ENCODE measurements around the gene ETV3. TPM values are rescaled to one million over a fixed set of nuclear protein-coding genes. Genes with fewer than 3 reads are reported as not detected.

ETV3 gene
- total RNA-seq, 1 donor from 2014 or later: 41.0 TPM

GRCh38 chr1:157080714-157081113, 57.5 kb downstream of the ETV3 start:
- H3K4me3 Mint-ChIP-seq: no peak overlapping the region
- no peak for TF ChIP-seq CTCF (conservative IDR thresholded peaks at IDR 0.05)
- no peaks in the 10 kb centered on the region for H3K36me3 Mint-ChIP-seq
- H3K27ac Mint-ChIP-seq: no peak overlapping the region
- H3K4me1 Mint-ChIP-seq (ENCODE audit: unreplicated experiment): no peaks in the 10 kb centered on the region
- no peaks in the 10 kb centered on the region for H3K9me3 Mint-ChIP-seq
- no peak for DNase-seq (ENCODE audit: extremely low spot score, unreplicated experiment)
- H3K27me3 Mint-ChIP-seq: peaks cover 3% of the 10 kb centered on the region

GRCh38 chr1:157077394-157077793, 60.8 kb downstream of the ETV3 start:
- no peak for TF ChIP-seq CTCF (conservative IDR thresholded peaks at IDR 0.05)
- Mint-ChIP-seq H3K36me3 (no peaks in the 10 kb centered on the region), H3K4me3 (no peak overlapping the region), H3K4me1 (ENCODE audit: unreplicated experiment) (no peaks in the 10 kb centered on the region), H3K27me3 (peaks cover 9% of the 10 kb centered on the region), H3K27ac (no peak overlapping the region), H3K9me3 (no peaks in the 10 kb centered on the region)
- no peak for DNase-seq (ENCODE audit: extremely low spot score, unreplicated experiment)

DNA sequence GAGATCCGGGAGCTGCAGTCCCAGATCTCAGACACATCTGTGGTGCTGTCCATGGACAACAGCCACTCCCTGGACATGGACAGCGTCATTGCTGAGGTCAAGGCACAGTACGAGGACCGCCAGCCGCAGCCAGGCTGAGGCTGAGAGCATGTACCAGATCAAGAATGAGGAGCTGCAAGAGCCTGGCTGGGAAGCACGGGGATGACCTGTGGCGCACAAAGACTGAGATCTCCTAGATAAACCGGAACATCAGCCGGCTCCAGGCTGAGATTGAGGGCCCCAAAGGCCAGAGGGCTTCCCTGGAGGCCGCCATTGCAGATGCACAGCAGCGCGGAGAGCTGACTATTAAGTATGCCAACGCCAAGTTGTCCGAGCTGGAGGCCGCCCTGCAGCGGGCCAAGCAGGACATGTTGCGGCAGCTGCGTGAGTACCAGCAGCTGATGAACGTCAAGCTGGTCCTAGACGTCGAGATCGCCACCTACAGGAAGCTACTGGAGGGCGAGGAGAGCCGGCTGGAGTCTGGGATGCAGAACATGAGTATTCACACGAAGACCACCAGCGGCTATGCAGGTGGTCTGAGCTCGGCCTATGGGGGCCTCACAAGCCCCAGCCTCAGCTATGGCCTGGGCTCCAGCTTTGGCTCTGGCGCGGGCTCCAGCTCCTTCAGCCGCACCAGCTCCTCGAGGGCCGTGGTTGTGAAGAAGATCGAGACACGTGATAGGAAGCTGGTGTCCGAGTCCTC, 64.1 kb downstream of the ETV3 start:
- Mint-ChIP-seq H3K9me3 (no peaks in the 10 kb centered on the region), H3K27me3 (peaks cover 11% of the 10 kb centered on the region), H3K4me3 (peak overlapping the region; percentile 35), H3K27ac (no peak overlapping the region), H3K36me3 (no peaks in the 10 kb centered on the region), H3K4me1 (ENCODE audit: unreplicated experiment) (no peaks in the 10 kb centered on the region)
- TF ChIP-seq CTCF (conservative IDR thresholded peaks at IDR 0.05): peak; percentile 75
- no peak for DNase-seq (ENCODE audit: extremely low spot score, unreplicated experiment)

Other genes with a start within 250 kb of the ETV3 start
- 0.14 and 11.7 TPM in 2 replicates for gene PEAR1, start 244.7 kb downstream of the ETV3 start, total RNA-seq (ENCODE audit: low replicate concordance)
- 0.58 TPM in 1 of 2 replicates, not detected in the other for gene LRRC71, start 217.8 kb downstream of the ETV3 start, total RNA-seq (ENCODE audit: low replicate concordance)
- 33.7 and 43.7 TPM in 2 replicates for gene ARHGEF11, start 92.7 kb downstream of the ETV3 start, total RNA-seq (ENCODE audit: low replicate concordance)
- not detected in 2 replicates for gene ETV3L, start 38.6 kb downstream of the ETV3 start, total RNA-seq (ENCODE audit: low replicate concordance)

Measured in type B pancreatic cell (in vitro differentiated cells).